ENCODE measurements around the gene NDUFAF5.
"Not testable (repeated sequence)": the region's sequence is repeated elsewhere in the genome, so short reads cannot be mapped to it uniquely, and the experiment has no call there.

Gene NDUFAF5, protein sequence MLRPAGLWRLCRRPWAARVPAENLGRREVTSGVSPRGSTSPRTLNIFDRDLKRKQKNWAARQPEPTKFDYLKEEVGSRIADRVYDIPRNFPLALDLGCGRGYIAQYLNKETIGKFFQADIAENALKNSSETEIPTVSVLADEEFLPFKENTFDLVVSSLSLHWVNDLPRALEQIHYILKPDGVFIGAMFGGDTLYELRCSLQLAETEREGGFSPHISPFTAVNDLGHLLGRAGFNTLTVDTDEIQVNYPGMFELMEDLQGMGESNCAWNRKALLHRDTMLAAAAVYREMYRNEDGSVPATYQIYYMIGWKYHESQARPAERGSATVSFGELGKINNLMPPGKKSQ

GRCh38 chr20:13784893-13785715 is at the start of gene NDUFAF5, which contains the start of gene ESF1:
TSS of gene NDUFAF5 (plus strand) at chr20:13785028. CDS start at chr20:13785069, 41 bp downstream.
TSS of gene ESF1 (minus strand) at chr20:13784919. CDS start at chr20:13783140, 1,779 bp downstream.
- peak within 1 kb of the TSS; percentile 90 for H3K27ac ChIP-seq
- TF ChIP-seq CTCF (conservative IDR thresholded peaks at IDR 0.05): no peak

DNA sequence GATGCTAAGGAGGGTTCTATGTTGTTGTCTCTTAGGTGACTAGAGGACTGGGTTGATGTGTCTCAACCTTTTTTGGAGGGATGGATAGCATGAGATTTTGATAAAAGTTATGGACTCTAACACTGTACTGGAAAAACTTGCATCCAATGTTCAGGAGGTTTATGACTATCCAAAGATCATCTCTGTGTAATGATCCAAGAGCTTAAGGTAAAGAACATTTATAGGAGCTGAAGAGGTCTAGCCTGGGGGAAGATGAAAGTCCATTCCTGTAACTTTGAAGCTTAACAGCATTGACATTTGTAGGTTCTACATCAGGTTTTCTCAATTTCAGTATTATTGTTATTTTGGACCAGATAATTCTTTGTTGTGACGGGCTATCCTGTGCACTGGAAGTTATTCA is 49.0 kb upstream of the NDUFAF5 start:
- H3K27ac ChIP-seq: no peak overlapping the region
- no peak for TF ChIP-seq CTCF (conservative IDR thresholded peaks at IDR 0.05)

GRCh38 chr20:13736436-13737191 is 48.2 kb upstream of the NDUFAF5 start:
- H3K27ac ChIP-seq: no peak overlapping the region
- no peak for TF ChIP-seq CTCF (conservative IDR thresholded peaks at IDR 0.05)

- H3K27ac ChIP-seq: not testable (repeated sequence)
Observed at GRCh38 chr20:13738187-13738586, 46.6 kb upstream of the NDUFAF5 start.

DNA sequence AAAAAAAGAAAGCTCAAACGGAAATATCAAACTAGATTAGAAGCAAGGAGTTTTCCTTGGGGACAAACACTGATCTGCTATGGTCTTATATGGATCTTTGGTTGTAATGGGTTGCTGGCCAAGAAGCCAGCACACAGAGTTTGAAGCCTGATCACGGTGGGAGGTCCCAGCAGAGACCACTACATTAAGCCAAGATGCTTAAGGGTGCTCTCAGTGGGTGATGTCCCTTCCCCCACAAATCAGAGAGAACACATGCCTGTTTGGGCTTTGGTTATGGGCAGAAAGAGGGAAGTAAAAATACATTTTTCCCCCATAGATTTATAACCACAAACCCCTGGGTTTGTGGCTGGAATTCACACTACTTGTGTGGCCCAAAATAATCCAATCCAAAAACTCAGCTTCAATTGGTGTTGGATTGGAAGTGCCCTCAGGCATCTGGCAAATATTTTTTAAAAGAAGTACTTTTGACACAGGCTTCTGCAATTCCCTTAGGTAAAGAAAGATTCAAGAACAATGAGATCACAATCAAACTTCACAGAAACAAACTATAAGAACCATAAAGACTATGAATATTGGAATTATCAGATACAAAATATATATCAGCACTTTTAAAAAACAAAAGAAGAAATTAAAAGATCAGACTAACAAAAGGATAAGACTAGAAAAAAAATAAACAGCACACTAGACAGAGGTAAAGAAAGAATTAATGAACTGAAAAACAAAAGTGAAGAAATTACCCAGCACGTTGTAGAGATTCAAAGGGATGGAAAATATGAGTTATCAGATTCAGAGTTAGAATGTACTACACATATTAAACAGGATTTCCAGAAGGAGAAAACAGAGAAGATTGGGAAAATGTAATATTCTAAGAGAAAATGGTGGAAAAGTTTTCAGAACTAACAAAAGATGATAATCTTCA is 44.8 kb upstream of the NDUFAF5 start:
- TF ChIP-seq CTCF (conservative IDR thresholded peaks at IDR 0.05): no peak
- H3K27ac ChIP-seq: no peak overlapping the region

- H3K27ac ChIP-seq: no peak overlapping the region
- TF ChIP-seq CTCF (conservative IDR thresholded peaks at IDR 0.05): no peak
Observed at GRCh38 chr20:13741879-13742278, 42.9 kb upstream of the NDUFAF5 start.

- H3K27ac ChIP-seq: no peak overlapping the region
- TF ChIP-seq CTCF (conservative IDR thresholded peaks at IDR 0.05): no peak
Observed at GRCh38 chr20:13744352-13744751, 40.5 kb upstream of the NDUFAF5 start.
